ENCODE measurements around the gene AMY1A.
"Not testable (repeated sequence)": the region's sequence is repeated elsewhere in the genome, so short reads cannot be mapped to it uniquely, and the experiment has no call there.

GRCh38 chr1:103710381-103710780, 54.8 kb downstream of the AMY1A start:
- TF ChIP-seq, protein P1, sequence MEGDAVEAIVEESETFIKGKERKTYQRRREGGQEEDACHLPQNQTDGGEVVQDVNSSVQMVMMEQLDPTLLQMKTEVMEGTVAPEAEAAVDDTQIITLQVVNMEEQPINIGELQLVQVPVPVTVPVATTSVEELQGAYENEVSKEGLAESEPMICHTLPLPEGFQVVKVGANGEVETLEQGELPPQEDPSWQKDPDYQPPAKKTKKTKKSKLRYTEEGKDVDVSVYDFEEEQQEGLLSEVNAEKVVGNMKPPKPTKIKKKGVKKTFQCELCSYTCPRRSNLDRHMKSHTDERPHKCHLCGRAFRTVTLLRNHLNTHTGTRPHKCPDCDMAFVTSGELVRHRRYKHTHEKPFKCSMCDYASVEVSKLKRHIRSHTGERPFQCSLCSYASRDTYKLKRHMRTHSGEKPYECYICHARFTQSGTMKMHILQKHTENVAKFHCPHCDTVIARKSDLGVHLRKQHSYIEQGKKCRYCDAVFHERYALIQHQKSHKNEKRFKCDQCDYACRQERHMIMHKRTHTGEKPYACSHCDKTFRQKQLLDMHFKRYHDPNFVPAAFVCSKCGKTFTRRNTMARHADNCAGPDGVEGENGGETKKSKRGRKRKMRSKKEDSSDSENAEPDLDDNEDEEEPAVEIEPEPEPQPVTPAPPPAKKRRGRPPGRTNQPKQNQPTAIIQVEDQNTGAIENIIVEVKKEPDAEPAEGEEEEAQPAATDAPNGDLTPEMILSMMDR (IDR thresholded peaks at IDR 0.05) = not testable (repeated sequence)
- not testable (repeated sequence) for TF ChIP-seq POLR2A (IDR thresholded peaks at IDR 0.05)
